ENCODE results near the gene SEMA6B.
"Not testable (repeated sequence)": the region's sequence is repeated elsewhere in the genome, so short reads cannot be mapped to it uniquely, and the experiment has no call there.

Gene SEMA6B

DNA sequence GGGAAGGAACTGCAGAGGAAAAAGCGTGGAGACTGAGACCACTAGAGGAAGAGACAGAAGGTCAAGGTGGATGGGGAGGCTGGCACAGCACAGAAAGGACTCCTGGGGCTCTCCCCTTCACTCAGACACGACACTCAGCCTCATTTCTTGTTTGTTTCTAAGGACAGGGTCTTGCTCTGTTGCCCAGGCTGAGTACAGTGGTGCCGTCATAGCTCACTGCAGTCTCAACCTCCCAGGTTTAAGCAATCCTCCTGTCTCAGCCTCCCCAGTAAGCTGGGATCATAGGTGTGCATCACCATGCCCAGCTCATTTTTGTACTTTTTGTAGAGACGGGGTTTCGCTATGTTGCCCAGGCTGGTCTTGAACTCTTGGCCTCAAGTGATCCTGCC lies 11.4 kb upstream of the SEMA6B start:
- no peak overlapping the region for H3K27ac Mint-ChIP-seq
- H3K4me3 Mint-ChIP-seq = no peak overlapping the region
- peaks cover 34% of the 10 kb centered on the region for H3K27me3 Mint-ChIP-seq
- no peaks in the 10 kb centered on the region for H3K36me3 Mint-ChIP-seq (ENCODE audit: low read depth)
- H3K4me1 Mint-ChIP-seq (ENCODE audit: low read depth) = peaks cover 7% of the 10 kb centered on the region
- no peaks in the 10 kb centered on the region for H3K9me3 Mint-ChIP-seq
- no peak for DNase-seq

- H3K36me3 Mint-ChIP-seq (ENCODE audit: low read depth) = no peaks in the 10 kb centered on the region
- no peak overlapping the region for H3K27ac Mint-ChIP-seq
- peaks cover 3% of the 10 kb centered on the region for H3K4me1 Mint-ChIP-seq (ENCODE audit: low read depth)
- peaks cover 29% of the 10 kb centered on the region for H3K27me3 Mint-ChIP-seq
- H3K4me3 Mint-ChIP-seq = no peak overlapping the region
- no peak for DNase-seq
- no peaks in the 10 kb centered on the region for H3K9me3 Mint-ChIP-seq
These were observed 10.9 kb upstream of the SEMA6B start for GRCh38 chr19:4570402-4570801.

DNA sequence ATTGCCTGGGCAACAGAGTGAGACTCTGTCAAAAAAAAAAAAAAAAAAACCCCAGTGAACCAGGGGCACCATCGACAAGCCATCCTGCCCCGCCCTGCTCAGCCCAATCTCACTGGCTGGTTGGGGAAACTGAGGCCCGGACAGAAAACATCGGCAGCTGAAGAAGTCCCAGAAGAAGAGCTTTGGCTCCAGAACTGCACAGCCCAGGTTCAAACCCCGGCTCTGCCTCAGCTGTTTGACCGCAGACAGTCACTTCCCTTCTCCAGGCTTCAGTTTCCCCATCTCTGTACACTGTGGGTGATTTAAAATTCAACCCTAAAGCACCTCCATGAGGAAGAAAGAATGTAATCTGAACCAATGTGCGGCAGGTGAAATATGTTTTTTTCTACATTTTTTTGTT lies 9.4 kb upstream of the SEMA6B start:
- no peak for DNase-seq
- H3K36me3 Mint-ChIP-seq (ENCODE audit: low read depth) = no peaks in the 10 kb centered on the region
- H3K4me1 Mint-ChIP-seq (ENCODE audit: low read depth) = no peaks in the 10 kb centered on the region
- H3K27ac Mint-ChIP-seq = no peak overlapping the region
- no peak overlapping the region for H3K4me3 Mint-ChIP-seq
- no peaks in the 10 kb centered on the region for H3K9me3 Mint-ChIP-seq
- H3K27me3 Mint-ChIP-seq = peaks cover 16% of the 10 kb centered on the region

DNA sequence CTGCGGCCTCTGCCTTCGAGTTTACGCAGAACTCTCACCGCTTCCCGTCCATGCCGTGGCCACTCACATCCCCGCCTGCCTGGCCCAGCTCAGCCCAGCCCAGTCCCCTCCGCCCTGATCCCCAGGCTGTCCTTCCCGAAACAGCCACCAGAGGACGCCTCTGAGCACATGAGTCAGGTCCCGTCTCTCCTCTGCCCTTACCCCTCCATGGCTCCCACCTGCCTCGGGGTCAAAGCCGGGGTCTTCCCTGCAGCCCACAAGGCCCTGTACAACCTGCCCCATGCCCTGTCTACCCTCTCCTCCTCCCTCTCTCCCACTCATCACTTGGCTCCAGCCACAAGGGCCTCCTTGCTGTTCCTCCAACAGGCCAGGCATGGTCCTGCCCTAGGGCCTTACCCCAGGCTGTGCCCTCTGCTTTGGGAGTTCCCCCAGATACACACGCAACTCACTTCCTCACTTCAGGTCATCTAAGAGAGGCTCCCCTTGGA lies 8.1 kb upstream of the SEMA6B start:
- peaks cover 11% of the 10 kb centered on the region for H3K27me3 Mint-ChIP-seq
- no peak overlapping the region for H3K4me3 Mint-ChIP-seq
- H3K27ac Mint-ChIP-seq = no peak overlapping the region
- no peaks in the 10 kb centered on the region for H3K9me3 Mint-ChIP-seq
- peak; percentile 77 for DNase-seq
- no peaks in the 10 kb centered on the region for H3K4me1 Mint-ChIP-seq (ENCODE audit: low read depth)
- H3K36me3 Mint-ChIP-seq (ENCODE audit: low read depth) = no peaks in the 10 kb centered on the region

DNA sequence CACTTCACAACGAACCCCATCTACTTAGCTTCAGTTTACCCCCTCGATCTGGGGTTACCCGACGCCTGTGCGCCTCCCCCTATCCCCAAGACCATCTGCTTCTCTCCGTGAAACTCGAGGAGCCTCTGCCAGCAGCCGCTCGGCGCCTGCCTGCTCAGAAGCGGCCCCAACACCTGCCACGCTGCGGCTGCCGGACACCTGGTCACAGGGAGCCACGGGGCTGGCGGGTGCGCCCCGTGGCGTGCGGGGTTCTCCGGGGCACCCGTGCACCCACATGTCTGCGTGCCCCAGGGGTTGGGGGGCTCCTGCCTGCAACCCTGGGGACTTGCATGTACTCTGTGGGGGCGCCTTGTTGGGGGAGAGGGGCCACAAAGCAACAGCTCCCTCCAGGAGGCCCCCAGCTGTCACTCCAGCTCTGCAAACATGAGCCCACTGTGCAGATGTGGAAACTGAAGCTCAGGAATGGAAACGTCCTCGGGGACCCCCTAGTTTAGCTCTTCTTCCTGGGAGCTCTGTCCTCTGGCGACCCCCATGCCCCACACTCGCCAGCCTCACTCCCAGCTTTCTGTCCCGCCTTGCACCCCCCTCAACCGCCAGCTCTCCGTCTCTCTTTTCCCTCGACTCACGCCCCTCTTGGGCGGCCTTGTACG lies 7.0 kb upstream of the SEMA6B start:
- Mint-ChIP-seq H3K27me3 (peaks cover 11% of the 10 kb centered on the region), H3K36me3 (ENCODE audit: low read depth) (no peaks in the 10 kb centered on the region), H3K4me3 (no peak overlapping the region), H3K4me1 (ENCODE audit: low read depth) (no peaks in the 10 kb centered on the region), H3K9me3 (no peaks in the 10 kb centered on the region), H3K27ac (no peak overlapping the region)
- DNase-seq = no peak

GRCh38 chr19:4563562-4563961 lies 4.1 kb upstream of the SEMA6B start:
- H3K27me3 Mint-ChIP-seq = peaks cover 11% of the 10 kb centered on the region
- H3K36me3 Mint-ChIP-seq (ENCODE audit: low read depth); H3K4me1 Mint-ChIP-seq (ENCODE audit: low read depth); H3K9me3 Mint-ChIP-seq; H3K4me3 Mint-ChIP-seq; H3K27ac Mint-ChIP-seq; DNase-seq: not testable (repeated sequence)

DNA sequence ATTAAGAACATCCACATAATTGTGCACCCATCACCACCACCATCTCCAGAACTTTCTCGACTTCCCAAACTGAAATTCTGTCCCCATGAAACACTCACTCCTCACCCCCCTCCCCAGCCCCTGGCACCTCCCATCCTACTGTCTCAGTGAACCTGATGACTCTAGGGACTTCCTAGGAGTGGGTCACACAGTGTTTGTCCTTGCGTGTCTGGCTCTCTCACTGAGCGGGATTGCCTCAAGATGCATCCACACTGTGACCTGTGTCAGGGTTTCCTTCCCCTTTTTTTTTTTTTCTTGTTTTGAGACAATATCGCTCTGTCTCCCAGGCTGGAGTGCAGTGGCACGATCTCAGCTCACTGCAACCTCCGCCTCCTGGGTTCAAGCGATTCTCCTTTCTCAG lies 2.6 kb upstream of the SEMA6B start:
- not testable (repeated sequence) for H3K36me3 Mint-ChIP-seq (ENCODE audit: low read depth); H3K27me3 Mint-ChIP-seq; H3K27ac Mint-ChIP-seq; DNase-seq; H3K9me3 Mint-ChIP-seq; H3K4me3 Mint-ChIP-seq; H3K4me1 Mint-ChIP-seq (ENCODE audit: low read depth)

DNA sequence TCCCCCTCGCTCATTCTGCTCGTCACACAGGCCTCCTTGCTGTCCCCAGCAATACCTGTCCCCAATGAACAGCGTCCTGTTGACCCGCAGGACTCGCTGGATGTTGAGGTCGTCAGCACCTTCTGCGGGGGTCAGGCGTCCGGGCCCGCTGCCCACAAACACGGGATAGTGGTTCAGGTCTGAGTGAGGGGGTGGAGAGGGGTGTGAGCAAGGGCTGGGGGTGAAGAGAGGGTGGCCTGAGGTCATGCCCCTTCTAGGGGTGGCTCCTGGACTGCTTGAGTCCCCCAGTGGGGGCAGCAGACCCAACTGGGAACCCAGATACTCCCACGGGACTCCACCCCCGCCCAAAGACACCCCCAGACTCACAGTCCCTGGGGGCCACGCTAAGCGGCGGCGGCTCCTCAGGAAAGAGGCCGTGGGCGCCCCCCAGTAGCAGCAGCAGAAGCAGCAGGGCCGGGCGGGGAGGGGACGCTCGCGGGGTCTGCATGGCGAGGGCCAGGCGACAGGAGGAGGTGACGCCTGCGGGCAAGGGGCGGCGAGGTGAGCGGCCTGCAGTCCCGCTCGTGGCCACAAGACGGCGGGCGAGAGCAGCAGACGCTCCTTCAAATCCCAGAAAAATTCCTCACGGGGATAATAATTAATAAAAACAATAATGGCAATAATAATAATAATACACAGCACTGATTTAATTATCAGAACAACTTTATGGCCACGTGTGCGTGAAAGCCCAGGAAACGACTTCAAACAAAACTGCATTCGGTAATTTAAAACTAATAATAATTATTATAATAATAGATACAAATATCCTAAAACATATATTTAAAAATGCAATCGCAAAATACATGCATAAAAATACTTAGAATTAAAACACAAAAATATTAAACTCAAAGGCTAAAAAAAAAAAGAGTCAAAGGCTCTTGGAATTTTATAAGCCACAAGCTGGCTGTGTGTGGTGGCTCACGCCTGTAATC lies 1.2 kb downstream of the SEMA6B start:
- Mint-ChIP-seq H3K27me3 (no peaks in the 10 kb centered on the region), H3K27ac (no peak overlapping the region)

DNA sequence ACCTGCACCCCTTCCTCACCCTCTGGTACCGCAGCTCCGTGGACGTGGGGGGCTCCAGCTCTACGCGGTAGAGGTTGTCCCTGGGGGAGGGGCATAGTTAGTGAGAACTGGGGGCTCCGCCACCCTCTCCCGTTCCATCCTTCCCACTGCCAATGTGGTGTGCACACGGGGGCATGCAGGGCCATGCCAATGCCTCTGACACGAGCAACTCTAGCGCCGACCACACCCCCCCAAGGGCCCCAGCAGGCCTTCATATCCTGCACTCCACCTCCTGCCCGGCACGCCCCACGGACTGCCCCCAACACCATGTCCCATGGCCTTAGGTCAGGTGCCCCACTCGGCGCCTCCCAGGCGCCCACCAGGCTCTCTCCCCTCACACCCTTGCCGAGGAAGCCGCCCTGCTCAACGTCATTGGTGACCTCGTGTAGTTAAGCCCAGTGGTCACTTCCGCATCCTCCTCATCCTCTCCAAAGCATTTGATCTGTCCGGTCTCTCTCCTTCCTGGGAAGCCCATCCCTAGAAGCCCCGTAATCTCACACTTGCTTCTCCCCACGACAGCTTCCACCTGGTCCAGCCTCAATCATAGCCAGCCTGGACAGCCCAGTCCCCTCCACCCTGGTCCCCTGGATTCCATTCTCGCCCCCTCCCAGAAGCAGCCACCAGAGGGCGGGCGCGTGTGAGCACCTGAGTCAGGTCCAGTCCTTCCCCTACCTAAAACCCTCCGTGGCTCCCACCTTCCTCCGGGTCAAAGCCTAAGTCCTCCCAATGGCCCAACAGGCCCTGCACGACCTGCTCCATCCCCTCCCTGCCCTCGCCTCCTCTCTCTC lies 2.1 kb downstream of the SEMA6B start:
- Mint-ChIP-seq H3K36me3 (ENCODE audit: low read depth) (no peaks in the 10 kb centered on the region), H3K27ac (no peak overlapping the region), H3K27me3 (no peaks in the 10 kb centered on the region), H3K4me3 (no peak overlapping the region), H3K9me3 (no peaks in the 10 kb centered on the region), H3K4me1 (ENCODE audit: low read depth) (no peaks in the 10 kb centered on the region)
- DNase-seq = no peak

More for the DNA sequence above, 1.2 kb downstream of the SEMA6B start:
- DNase-seq = peak; percentile 60
- Mint-ChIP-seq H3K9me3 (no peaks in the 10 kb centered on the region), H3K4me3 (no peak overlapping the region), H3K4me1 (ENCODE audit: low read depth) (no peaks in the 10 kb centered on the region), H3K36me3 (ENCODE audit: low read depth) (no peaks in the 10 kb centered on the region)

DNA sequence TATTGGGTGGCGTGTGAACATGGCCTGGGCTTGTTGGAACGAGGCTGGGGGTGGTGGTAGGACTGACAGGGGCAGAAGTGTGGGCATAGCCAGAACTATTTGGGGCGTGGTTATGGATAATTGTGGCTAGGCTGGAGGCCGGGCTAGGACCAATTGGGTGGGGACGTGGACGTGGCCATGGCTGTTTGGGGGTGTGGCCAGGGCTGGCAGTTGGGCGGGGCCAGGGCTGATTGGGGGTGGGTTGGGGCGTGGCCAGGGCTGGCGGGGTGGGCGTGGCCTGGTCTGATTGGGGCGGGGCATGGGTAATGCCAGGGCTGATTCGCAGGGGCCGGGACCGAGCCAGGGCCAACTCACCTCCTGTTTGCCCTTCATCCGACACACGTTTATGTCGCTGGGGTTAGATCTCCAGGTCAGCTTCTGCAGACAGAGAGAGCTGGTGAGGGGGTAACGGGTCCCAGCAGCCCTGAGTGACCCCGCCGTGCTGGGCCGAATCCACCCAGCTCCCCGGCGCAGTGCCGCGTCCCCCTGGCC lies 2.8 kb downstream of the SEMA6B start:
- no peak for DNase-seq

DNA sequence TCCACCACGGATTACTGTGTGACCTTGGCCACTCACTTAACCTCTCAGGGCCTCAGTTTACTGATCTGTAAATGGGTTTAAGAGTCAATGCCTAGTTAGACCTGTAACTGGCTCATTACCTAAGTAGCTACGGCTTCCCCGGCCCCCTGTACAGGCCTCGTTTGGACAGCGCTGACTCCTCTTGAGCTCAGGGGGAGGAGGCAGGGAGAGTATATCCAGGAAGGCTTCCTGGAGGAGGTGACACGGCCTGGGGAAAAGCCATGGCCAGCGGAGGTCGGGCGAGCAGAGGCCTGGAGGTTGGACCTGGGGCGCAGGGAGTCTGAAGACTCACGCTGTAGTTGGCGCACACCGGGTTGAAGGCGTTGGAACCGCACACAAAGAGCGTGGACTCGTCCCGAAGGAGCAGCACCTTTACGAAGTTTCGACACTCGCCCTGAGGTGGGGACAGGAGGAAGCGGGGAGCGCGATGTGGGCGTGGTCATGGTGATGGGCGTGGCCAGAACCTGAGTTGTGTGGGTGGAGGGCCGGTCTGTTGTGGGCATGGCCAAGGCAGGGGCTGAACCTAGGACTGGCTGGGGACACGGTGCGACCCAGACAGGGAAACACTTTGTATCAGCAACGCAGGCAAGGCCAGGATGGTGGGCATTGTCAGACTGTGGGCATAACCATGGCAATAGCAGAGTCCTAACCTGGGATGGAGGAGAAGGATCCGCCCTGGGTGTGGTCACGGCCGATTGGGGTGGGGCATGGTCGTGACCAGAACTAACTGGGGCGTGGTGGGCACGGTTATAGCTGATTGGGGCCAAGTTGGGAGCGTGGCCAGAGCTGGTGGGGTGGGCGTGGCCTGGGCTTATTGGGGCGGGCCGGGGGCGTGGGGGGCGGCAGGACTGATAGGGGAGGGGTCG lies 3.6 kb downstream of the SEMA6B start:
- no peak overlapping the region for H3K27ac Mint-ChIP-seq
- no peaks in the 10 kb centered on the region for H3K9me3 Mint-ChIP-seq

More for the DNA sequence above, 2.8 kb downstream of the SEMA6B start:
- Mint-ChIP-seq H3K4me3 (no peak overlapping the region), H3K4me1 (ENCODE audit: low read depth) (no peaks in the 10 kb centered on the region), H3K9me3 (no peaks in the 10 kb centered on the region), H3K36me3 (ENCODE audit: low read depth) (no peaks in the 10 kb centered on the region), H3K27me3 (peaks cover 4% of the 10 kb centered on the region), H3K27ac (no peak overlapping the region)

GRCh38 chr19:4554717-4555116 lies 4.8 kb downstream of the SEMA6B start:
- peaks cover 8% of the 10 kb centered on the region for H3K27me3 Mint-ChIP-seq
- H3K4me3 Mint-ChIP-seq = no peak overlapping the region
- no peaks in the 10 kb centered on the region for H3K9me3 Mint-ChIP-seq
- no peak overlapping the region for H3K27ac Mint-ChIP-seq
- DNase-seq = no peak
- H3K36me3 Mint-ChIP-seq (ENCODE audit: low read depth) = no peaks in the 10 kb centered on the region
- H3K4me1 Mint-ChIP-seq (ENCODE audit: low read depth) = no peaks in the 10 kb centered on the region

More for the DNA sequence above, 3.6 kb downstream of the SEMA6B start:
- no peaks in the 10 kb centered on the region for H3K36me3 Mint-ChIP-seq (ENCODE audit: low read depth)
- no peaks in the 10 kb centered on the region for H3K4me1 Mint-ChIP-seq (ENCODE audit: low read depth)
- no peak for DNase-seq
- H3K27me3 Mint-ChIP-seq = peaks cover 4% of the 10 kb centered on the region
- no peak overlapping the region for H3K4me3 Mint-ChIP-seq

DNA sequence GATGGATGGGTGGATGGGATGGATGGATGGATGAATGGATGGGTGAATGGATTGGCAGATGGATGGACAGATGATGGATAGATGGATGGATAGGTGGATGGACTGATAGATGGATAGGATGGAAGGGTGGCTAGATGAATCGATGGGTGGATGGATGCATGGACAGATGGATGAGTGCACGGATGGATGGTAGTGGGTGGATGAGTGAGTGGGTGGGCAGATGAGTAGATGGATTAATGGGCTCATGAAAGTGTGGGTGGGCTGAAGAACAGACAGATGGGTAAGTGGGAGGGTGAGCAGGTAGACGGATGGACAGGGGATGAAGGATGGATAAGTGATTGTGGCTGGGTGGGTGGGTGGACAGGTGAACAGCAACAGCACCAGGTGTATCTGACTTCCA lies 5.7 kb downstream of the SEMA6B start:
- Mint-ChIP-seq H3K36me3 (ENCODE audit: low read depth) (no peaks in the 10 kb centered on the region), H3K4me3 (no peak overlapping the region), H3K4me1 (ENCODE audit: low read depth) (no peaks in the 10 kb centered on the region), H3K27me3 (peaks cover 8% of the 10 kb centered on the region), H3K27ac (no peak overlapping the region), H3K9me3 (no peaks in the 10 kb centered on the region)
- DNase-seq = no peak
